ENCODE results near the gene NCKAP1.

Gene NCKAP1, protein sequence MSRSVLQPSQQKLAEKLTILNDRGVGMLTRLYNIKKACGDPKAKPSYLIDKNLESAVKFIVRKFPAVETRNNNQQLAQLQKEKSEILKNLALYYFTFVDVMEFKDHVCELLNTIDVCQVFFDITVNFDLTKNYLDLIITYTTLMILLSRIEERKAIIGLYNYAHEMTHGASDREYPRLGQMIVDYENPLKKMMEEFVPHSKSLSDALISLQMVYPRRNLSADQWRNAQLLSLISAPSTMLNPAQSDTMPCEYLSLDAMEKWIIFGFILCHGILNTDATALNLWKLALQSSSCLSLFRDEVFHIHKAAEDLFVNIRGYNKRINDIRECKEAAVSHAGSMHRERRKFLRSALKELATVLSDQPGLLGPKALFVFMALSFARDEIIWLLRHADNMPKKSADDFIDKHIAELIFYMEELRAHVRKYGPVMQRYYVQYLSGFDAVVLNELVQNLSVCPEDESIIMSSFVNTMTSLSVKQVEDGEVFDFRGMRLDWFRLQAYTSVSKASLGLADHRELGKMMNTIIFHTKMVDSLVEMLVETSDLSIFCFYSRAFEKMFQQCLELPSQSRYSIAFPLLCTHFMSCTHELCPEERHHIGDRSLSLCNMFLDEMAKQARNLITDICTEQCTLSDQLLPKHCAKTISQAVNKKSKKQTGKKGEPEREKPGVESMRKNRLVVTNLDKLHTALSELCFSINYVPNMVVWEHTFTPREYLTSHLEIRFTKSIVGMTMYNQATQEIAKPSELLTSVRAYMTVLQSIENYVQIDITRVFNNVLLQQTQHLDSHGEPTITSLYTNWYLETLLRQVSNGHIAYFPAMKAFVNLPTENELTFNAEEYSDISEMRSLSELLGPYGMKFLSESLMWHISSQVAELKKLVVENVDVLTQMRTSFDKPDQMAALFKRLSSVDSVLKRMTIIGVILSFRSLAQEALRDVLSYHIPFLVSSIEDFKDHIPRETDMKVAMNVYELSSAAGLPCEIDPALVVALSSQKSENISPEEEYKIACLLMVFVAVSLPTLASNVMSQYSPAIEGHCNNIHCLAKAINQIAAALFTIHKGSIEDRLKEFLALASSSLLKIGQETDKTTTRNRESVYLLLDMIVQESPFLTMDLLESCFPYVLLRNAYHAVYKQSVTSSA

DNA sequence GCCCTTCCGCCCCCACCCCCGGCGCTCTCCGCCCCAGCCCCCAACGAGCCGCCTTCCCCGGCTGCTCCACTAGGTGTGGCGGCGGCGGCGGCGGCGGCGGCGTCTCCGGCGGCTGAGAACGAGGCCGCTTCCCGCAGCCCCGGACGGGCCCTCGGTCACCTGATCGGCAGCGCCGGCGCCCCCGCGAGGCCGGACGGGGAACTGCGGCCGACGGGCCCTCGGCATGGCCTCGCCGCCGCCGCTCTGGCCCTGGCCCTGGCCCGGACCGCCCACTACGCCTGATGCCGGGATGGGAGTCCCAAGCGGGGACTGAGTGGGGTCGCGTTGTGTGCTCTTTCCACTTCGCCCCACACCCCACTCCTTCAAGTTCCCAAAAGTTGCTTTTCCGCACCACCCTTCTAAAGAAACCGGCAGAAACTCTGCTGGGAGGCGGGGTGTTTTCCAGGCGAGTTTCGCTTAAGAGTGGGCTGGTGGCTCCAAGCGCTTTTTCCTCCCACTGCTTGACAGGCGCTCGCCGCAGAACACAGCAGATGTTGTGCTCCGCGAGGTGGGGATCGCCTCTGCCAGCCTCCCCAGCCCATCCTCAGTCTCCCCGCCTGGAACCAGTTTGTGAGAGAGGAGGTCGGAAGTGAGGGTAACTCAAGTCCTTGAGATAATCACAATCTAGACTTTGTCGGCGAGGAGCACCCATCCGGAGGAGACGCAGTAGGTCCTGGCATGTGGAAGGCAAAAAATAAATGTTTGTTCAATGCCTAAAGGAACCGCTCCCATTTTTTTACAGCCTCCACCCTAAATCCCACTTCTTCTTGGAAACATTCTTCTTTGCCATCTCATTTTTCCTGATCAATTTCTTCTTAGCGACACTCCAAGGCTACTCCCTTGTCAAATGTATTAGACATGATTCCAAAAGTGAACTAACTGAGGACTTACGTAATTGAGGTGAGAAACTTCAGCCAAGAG lies at the start of gene NCKAP1:
Gene NCKAP1, minus strand, starts transcription at position 117 of the 960 bp plus-strand sequence. CDS start 358 bp downstream, outside the sequence.
- no peak for TF ChIP-seq GATA2 (IDR thresholded peaks at IDR 0.05; ENCODE audit: low read depth, low read length)
- TF ChIP-seq GATA3 (IDR thresholded peaks at IDR 0.05; ENCODE audit: low read depth, low read length), result no peak

DNA sequence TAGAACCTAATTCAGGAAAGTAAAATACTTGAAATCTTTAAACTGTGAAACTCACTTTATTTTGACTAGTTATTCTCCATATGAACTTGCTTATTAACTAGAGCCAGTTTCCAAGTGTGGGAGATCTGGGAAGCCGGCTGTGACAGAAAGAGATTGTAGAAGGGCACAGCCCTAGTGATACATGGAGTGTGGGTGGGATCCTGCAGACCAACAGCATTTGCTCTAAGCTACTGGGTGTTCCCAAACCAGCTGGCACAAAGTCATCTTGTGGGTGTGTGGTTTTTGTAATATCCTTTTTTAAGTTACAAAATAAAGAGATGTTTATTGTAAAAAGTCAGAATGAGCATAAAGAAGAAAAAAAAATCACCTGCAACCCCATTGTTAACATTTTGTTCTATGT lies 43.7 kb upstream of the NCKAP1 start:
- no peak for TF ChIP-seq GATA2 (IDR thresholded peaks at IDR 0.05; ENCODE audit: low read depth, low read length)
- no peak for TF ChIP-seq GATA3 (IDR thresholded peaks at IDR 0.05; ENCODE audit: low read depth, low read length)

DNA sequence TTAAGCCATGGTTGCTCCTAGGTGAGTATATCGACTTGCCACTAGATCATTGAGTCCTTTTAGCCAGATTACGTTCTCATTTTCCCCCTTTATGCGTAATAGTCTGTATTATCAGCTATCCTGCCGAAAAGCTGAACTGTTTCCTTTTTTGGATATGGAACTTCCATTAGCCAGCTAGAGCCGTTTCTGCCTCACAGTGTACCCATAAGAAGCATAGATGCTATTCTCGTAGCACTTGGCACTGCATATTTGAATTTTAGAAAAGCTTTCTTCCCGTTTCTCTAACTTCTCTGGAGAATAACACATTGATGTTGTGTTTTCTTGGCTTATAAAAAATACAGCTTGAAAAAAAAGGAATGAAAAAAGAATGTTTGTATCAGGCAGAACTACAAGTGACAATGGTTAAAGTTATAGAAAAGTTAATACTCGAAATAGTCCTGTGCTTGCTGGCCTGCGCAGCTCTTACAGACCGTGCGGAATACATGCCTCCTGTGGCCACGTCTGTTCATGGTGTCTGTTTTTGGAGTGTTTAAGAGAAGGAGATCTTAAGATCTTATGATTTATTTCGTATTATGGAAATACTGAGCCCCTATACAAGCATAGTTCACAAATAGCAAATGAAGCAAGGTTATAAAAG lies 41.0 kb upstream of the NCKAP1 start:
- TF ChIP-seq GATA3 (IDR thresholded peaks at IDR 0.05; ENCODE audit: low read depth, low read length) (no peak), GATA2 (IDR thresholded peaks at IDR 0.05; ENCODE audit: low read depth, low read length) (no peak)

DNA sequence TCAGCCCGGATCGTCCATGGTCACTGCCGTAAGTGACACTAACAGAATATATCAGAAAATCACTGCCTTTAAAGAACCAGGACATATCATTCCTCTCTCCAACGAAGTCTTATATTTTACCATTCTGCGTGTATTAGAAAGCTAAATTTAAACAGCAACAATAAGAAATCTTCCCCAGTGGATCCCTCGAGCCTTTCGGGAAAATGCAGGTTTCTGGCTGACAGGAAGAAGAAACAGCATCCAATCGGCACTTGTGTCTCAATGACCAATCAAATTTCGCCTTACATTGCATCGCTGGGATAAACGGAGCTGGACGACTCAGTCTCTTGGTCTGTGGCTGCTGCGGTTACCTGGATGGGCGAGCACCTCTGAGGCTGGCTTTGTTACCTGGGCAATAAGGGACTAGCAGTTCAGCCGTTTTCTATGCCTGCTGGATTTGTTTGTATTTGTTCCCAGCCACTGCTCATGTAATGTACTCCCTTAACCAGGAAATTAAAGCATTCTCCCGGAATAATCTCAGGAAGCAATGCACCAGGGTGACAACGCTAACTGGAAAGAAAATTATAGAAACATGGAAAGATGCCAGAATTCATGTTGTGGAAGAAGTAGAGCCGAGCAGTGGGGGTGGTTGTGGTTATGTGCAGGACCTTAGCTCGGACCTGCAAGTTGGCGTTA lies 40.3 kb upstream of the NCKAP1 start, which contains the start of gene DUSP19:
Gene DUSP19, plus strand, starts transcription at position 284 of the 675 bp plus-strand sequence. Its CDS starts 187 bp downstream, at position 471.
- TF ChIP-seq GATA2 (IDR thresholded peaks at IDR 0.05; ENCODE audit: low read depth, low read length), result no peak
- TF ChIP-seq GATA3 (IDR thresholded peaks at IDR 0.05; ENCODE audit: low read depth, low read length), result no peak

DNA sequence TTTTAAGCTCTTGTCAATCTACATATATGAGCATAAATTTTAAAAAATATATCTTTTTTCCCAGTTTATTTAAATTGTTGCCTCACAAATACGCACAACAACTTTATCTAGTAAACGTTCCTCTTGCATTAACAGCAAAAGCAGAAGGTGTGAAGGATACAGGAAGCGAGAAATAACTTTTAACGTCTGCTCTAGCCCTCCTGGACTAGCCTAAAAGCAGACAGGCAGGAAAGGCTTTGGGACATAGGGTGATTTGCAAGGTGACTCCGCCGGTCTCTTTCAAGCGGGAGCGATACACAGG lies 39.9 kb upstream of the NCKAP1 start:
- TF ChIP-seq GATA2 (IDR thresholded peaks at IDR 0.05; ENCODE audit: low read depth, low read length) (no peak), GATA3 (IDR thresholded peaks at IDR 0.05; ENCODE audit: low read depth, low read length) (no peak)

DNA sequence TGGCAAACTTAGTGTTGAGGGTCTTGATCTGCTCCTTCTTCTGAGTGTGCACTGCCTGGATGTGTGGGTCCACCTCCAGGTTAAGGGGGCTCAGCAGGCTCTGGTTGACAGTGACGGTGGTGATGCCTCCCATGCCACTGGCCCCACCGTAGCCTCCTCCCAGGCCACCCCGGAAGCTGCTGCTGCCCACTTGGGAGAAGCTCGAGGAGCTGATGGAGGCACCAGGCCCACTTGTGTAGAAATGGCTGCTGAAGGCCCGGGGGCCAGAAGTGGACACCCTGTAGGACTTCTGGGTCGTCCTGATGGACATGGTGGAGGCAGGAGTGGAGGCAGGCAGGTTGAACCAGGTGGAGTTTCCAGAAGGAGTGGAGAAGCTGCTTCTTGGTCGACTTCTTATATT lies 33.9 kb upstream of the NCKAP1 start:
- TF ChIP-seq GATA3 (IDR thresholded peaks at IDR 0.05; ENCODE audit: low read depth, low read length), result no peak
- TF ChIP-seq GATA2 (IDR thresholded peaks at IDR 0.05; ENCODE audit: low read depth, low read length), result no peak

DNA sequence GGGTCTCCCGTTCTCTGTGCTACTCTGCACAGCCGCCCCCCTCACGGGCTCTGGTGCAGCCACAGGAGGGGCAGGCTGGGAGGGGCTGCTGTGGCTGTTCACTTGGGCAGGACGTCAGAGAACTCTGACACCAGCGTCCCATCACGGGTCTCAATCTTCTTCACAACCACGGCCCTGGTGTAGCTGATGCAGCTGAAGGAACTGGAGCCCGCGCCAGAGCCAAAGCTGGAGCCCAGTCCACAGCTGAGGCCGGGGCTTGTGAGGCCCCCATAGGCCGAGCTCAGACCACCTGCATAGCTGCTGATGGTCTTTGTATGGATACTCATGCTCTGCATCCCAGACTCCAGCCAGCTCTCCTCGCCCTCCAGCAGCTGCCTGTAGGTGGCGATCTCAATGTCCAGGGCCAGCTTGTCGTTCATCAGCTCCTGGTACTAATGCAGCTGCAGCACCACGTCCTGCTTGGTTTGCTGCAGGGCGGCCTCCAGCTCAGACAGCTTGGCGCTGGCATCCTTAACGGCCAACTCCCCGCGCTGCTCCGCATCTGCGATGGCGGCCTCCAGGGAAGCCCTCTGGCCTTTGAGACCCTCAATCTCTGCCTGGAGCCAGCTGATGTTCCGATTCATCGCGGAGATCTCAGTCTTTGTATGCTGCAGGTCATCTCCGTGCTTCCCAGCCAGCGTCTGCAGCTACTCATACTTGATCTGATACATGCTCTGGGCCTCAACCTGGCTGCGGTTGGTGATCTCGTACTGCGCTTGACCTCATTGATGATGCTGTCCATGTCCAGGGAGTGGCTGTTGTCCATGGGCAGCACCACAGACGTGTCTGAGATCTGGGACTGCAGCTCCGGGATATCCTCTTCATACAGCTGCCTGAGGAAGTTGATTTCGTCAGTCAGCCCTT lies 32.9 kb upstream of the NCKAP1 start:
- no peak for TF ChIP-seq GATA2 (IDR thresholded peaks at IDR 0.05; ENCODE audit: low read depth, low read length)
- TF ChIP-seq GATA3 (IDR thresholded peaks at IDR 0.05; ENCODE audit: low read depth, low read length), result no peak

DNA sequence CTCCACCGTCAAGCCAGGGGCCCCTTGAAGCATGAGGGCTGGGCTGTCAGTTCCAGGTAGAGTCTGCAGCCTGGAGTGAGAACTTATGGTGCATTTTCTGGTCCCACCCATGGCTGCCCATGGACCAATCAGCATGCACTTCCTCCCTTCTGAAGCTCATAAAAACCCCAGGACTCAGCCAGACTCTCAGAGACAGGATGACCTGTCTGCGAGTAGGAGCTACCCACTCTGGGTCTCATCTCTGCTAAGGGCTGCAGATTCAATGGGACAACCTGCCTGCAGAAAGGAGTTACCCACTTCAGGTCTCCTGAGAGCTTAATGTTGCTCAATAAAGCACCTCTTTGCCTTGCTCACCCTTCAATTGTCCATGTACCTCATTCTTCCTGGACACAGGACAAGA lies 30.9 kb upstream of the NCKAP1 start:
- TF ChIP-seq GATA3 (IDR thresholded peaks at IDR 0.05; ENCODE audit: low read depth, low read length) (no peak), GATA2 (IDR thresholded peaks at IDR 0.05; ENCODE audit: low read depth, low read length) (no peak)

DNA sequence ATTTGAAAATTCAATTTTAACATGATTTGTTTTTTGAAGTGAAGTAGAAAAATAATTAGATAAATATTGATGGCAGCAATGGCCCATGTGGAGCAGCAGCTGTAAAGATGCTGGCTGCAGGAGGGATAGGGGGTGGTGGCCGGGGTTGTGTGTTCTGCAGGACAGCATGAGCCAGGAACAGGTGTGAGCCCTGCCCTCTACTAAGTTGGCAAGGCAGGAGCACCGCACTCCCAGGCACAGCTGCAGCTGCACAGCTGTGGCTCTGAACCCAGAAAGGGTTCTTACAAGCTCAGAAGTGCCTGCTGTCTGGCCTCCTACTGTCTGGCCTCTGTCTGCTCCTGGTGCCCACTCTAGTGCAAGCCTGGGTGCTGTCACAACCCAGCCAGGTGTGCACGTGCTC lies 30.3 kb upstream of the NCKAP1 start:
- TF ChIP-seq GATA3 (IDR thresholded peaks at IDR 0.05; ENCODE audit: low read depth, low read length), result no peak
- no peak for TF ChIP-seq GATA2 (IDR thresholded peaks at IDR 0.05; ENCODE audit: low read depth, low read length)

DNA sequence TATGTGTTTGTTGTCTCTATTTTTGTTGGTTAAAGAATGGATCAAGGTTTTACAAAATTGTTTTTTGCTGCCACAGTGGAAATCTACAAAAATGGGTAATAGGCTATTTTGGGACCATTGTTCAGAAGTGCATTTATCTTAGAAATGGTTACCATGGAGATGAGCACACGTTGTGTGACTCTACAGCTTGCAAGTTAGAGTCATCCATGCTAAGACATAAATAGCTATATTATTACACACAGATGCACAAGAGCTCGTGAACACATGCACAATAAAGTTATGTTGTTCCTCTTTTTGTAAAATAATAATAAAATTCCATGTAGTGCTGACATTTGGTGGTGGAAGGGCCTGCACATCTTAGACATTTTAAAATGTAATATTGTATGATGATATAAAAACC lies 24.8 kb upstream of the NCKAP1 start:
- TF ChIP-seq GATA3 (IDR thresholded peaks at IDR 0.05; ENCODE audit: low read depth, low read length), result no peak
- TF ChIP-seq GATA2 (IDR thresholded peaks at IDR 0.05; ENCODE audit: low read depth, low read length), result no peak

DNA sequence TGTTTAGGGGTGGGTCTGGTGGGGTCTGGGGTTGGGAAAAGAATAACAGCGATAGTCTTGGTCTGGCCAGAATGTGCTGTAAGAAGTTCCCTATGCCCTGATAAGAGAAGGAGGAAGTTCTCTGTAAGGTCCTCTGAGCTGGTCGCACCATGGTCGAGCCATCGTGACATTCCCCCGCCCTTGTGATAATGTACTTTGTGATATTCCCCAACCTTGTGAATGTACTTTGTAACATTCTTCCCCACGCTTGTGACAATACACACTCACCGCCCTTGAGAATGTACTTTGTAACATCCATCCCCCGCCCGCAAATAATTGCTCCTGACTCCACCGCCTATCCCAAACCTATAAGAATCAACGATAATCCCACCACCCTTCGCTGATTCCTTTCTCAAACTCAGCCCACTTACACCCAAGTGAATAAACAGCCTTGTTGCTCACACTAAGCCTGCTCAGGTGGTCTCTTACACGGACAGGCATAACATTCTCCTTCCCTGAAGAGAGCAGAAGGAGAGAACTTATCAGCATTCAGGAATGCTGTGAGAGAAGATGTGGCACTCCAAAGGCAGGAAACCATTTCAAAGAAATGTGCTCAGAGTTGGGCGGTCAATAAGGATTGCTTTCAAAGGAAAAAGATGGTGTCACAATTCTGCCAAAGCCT lies 22.4 kb upstream of the NCKAP1 start:
- TF ChIP-seq GATA3 (IDR thresholded peaks at IDR 0.05; ENCODE audit: low read depth, low read length) (no peak), GATA2 (IDR thresholded peaks at IDR 0.05; ENCODE audit: low read depth, low read length) (no peak)

Measured in SH-SY5Y (cell line).